Panc1 (cell line): ENCODE data around the gene MAGEH1. TPM values are rescaled to one million over a fixed set of nuclear protein-coding genes. Genes with fewer than 3 reads are reported as not detected.

Experiments
- ATAC-seq: fragments of 200-7000 bp; cut with Tn5 transposase; 2 replicates; pipeline ENCODE4 v1.9.1; 2020; ENCODE audit warnings: mild to moderate bottlenecking, moderate library complexity
- BruUV-seq: library from RNA; stranded (reverse); fragments of 400-500 nt; replicated peaks from 2 replicates; lab custom pipeline; 2021; lab: Mats Ljungman, UMichigan
- CTCF ChIA-PET: fragments of 300-600 bp; sonication (Branson Sonifier 250); formaldehyde crosslinking; loops from one replicate; lab custom pipeline; 2022; ENCODE audit warnings: antibody characterized with exemption; lab: Charles Lee
- POLR2A ChIA-PET: fragments of 300-600 bp; sonication (Branson Sonifier 250); formaldehyde crosslinking; loops from one replicate; lab custom pipeline; 2022; ENCODE audit warnings: antibody characterized with exemption; lab: Charles Lee
- DNase-seq: peaks from one replicate; pipeline ENCODE4 v3.0.0-alpha.2; 2010; ENCODE audit warnings: low read depth, low spot score
- H3K27ac ChIP-seq: 2 replicates; pipeline ENCODE4 v1.5.1; 2011; ENCODE audit warnings: mild to moderate bottlenecking, low read length, inconsistent platforms
- H3K27me3 ChIP-seq: fragments of 200-500 bp; sonication (Bioruptor generic); 2 replicates; pipeline ENCODE4 v1.6.0; 2014; ENCODE audit warnings: low read length, inconsistent platforms; ENCODE audit not compliant: control insufficient read depth, insufficient read depth
- H3K36me3 ChIP-seq: fragments of 200-500 bp; sonication (Bioruptor generic); 2 replicates; pipeline ENCODE4 v1.5.1; 2014; ENCODE audit warnings: inconsistent platforms, mild to moderate bottlenecking, low read length, moderate library complexity; ENCODE audit not compliant: control insufficient read depth, insufficient read depth
- H3K4me1 ChIP-seq: 2 replicates; pipeline ENCODE4 v1.5.1; 2011; ENCODE audit warnings: inconsistent platforms, mild to moderate bottlenecking, low read length, moderate library complexity; ENCODE audit not compliant: control insufficient read depth, insufficient read depth
- H3K4me3 ChIP-seq, 2 experiments: 2 replicates each; pipeline ENCODE4 v1.5.1; 2011 to 2012; ENCODE audit warnings: low read depth in 2 of 2, low read length in 2 of 2, mild to moderate bottlenecking in 2 of 2, inconsistent platforms in 1 of 2, moderate library complexity in 1 of 2
- H3K9me3 ChIP-seq: fragments of 200-500 bp; sonication (Bioruptor generic); 2 replicates; pipeline ENCODE4 v1.5.1; 2014; ENCODE audit warnings: low read depth, mild to moderate bottlenecking, inconsistent platforms, low read length, moderate library complexity; ENCODE audit not compliant: control insufficient read depth, insufficient read depth
- POLR2AphosphoS5 ChIP-seq: IDR thresholded peaks from 2 replicates; pipeline ENCODE4 v1.6.1; 2012; ENCODE audit warnings: mild to moderate bottlenecking, low read depth, low read length, moderate library complexity
- SIN3A ChIP-seq: IDR thresholded peaks from 2 replicates; pipeline ENCODE4 v1.6.1; 2012; ENCODE audit warnings: low read depth, mild to moderate bottlenecking, low read length, moderate library complexity, borderline replicate concordance; ENCODE audit not compliant: insufficient read depth
- TCF7L2 ChIP-seq: IDR thresholded peaks from 2 replicates; pipeline ENCODE4 v1.6.1; 2011; ENCODE audit warnings: mild to moderate bottlenecking, low read depth, low read length, inconsistent platforms
- in situ Hi-C: cut with HindIII; loops from 2 replicates; pipeline ENCODE4 v1.10.0; 2016; ENCODE audit warnings: low sequenced_read_pairs, low pct_unique_long_range_greater_than_20kb
- intact Hi-C: fragments of 100-400 bp; cut with micrococcal nuclease; formaldehyde crosslinking; loops from one replicate; pipeline ENCODE4 v1.10.0; 2022; ENCODE audit not compliant: unreplicated experiment
- total RNA-seq: library from RNA; stranded (reverse); gene quantifications from one replicate; pipeline ENCODE4 v1.2.1, GENCODE V29; 2021; ENCODE audit not compliant: unreplicated experiment
- TF ChIP-seq, protein P1 (sequence below), 2 experiments: IDR thresholded peaks; 2 replicates each; pipeline ENCODE4 v1.6.1; 2011 to 2012; ENCODE audit warnings: low read depth in 2 of 2, control low read depth in 1 of 2, low read length in 1 of 2, mild to moderate bottlenecking in 1 of 2, moderate library complexity in 1 of 2; ENCODE audit not compliant: insufficient read depth in 1 of 2
- TF ChIP-seq, protein P2 (sequence below): fragments of 450-650 bp; IDR thresholded peaks from 2 replicates; pipeline ENCODE4 v1.5.1; 2017; ENCODE audit warnings: mild to moderate bottlenecking

The MAGEH1 gene
- total RNA-seq, 1 experiment from 2014 or later, result 5.7 TPM

DNA sequence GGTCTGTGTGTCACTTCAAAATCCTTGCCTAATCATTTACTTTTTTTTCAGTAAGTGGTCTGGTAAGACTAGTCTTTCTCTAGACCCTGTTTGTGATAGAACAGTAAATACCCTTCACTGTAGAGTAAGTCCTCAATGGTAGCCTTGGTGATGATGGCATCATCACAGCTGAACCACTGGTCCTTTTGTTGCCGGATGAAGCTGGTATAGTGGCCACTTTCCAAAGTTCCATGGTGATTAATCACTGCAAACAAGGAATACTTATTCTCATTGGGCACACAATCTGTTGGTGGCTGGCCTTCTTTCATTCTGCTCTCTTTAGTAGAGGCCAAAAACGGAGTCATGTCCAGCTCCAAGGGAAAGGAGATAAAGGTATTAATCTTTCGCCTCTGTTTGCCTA, 34.8 kb downstream of the MAGEH1 start:
- DNase-seq (no peak), ATAC-seq (no peak)
- H3K27me3 ChIP-seq, result no peaks in the 10 kb centered on the region
- no TSS peak for BruUV-seq
- no peak overlapping the region for H3K27ac ChIP-seq
- H3K9me3 ChIP-seq, result no peaks in the 10 kb centered on the region
- intact Hi-C loops (no loop called here), in situ Hi-C loops (no loop called here)
- no peaks in the 10 kb centered on the region for H3K36me3 ChIP-seq
- no peak overlapping the region for H3K4me3 ChIP-seq
- H3K4me1 ChIP-seq, result no peaks in the 10 kb centered on the region
- POLR2A ChIA-PET, result no interaction called here
- CTCF ChIA-PET, result no interaction called here
- TF ChIP-seq TCF7L2, result no peak
- TF ChIP-seq, protein P1, sequence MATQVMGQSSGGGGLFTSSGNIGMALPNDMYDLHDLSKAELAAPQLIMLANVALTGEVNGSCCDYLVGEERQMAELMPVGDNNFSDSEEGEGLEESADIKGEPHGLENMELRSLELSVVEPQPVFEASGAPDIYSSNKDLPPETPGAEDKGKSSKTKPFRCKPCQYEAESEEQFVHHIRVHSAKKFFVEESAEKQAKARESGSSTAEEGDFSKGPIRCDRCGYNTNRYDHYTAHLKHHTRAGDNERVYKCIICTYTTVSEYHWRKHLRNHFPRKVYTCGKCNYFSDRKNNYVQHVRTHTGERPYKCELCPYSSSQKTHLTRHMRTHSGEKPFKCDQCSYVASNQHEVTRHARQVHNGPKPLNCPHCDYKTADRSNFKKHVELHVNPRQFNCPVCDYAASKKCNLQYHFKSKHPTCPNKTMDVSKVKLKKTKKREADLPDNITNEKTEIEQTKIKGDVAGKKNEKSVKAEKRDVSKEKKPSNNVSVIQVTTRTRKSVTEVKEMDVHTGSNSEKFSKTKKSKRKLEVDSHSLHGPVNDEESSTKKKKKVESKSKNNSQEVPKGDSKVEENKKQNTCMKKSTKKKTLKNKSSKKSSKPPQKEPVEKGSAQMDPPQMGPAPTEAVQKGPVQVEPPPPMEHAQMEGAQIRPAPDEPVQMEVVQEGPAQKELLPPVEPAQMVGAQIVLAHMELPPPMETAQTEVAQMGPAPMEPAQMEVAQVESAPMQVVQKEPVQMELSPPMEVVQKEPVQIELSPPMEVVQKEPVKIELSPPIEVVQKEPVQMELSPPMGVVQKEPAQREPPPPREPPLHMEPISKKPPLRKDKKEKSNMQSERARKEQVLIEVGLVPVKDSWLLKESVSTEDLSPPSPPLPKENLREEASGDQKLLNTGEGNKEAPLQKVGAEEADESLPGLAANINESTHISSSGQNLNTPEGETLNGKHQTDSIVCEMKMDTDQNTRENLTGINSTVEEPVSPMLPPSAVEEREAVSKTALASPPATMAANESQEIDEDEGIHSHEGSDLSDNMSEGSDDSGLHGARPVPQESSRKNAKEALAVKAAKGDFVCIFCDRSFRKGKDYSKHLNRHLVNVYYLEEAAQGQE (IDR thresholded peaks at IDR 0.05; ENCODE audit: insufficient read depth in 1 of 2, low read depth in 2 of 2, low read length in 1 of 2), result no peak
- no peak for TF ChIP-seq SIN3A
- TF ChIP-seq, protein P2, sequence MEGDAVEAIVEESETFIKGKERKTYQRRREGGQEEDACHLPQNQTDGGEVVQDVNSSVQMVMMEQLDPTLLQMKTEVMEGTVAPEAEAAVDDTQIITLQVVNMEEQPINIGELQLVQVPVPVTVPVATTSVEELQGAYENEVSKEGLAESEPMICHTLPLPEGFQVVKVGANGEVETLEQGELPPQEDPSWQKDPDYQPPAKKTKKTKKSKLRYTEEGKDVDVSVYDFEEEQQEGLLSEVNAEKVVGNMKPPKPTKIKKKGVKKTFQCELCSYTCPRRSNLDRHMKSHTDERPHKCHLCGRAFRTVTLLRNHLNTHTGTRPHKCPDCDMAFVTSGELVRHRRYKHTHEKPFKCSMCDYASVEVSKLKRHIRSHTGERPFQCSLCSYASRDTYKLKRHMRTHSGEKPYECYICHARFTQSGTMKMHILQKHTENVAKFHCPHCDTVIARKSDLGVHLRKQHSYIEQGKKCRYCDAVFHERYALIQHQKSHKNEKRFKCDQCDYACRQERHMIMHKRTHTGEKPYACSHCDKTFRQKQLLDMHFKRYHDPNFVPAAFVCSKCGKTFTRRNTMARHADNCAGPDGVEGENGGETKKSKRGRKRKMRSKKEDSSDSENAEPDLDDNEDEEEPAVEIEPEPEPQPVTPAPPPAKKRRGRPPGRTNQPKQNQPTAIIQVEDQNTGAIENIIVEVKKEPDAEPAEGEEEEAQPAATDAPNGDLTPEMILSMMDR, result no peak
- TF ChIP-seq POLR2AphosphoS5, result no peak

DNA sequence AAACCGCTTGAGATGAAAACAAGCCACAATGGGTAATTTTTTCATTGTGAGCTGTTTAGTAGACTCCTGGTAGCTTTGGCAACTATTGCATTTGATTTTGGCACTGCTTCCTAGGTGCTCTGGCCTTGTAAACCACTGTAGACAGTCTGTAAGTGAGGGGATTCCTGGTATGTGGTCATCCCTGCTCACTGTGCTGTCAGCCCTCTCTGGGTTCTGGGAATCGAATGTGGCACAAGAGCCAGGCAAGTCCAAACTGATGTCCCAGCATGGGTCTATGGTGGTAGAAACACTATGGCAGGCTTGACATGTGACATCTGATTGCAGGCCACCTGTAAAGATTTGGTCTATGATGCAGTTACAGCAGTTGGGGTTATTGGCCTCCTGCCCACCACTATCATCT, 35.2 kb downstream of the MAGEH1 start:
- Histone ChIP-seq H3K27me3 (no peaks in the 10 kb centered on the region), H3K4me3 (no peak overlapping the region), H3K27ac (no peak overlapping the region), H3K4me1 (no peaks in the 10 kb centered on the region), H3K9me3 (no peaks in the 10 kb centered on the region), H3K36me3 (no peaks in the 10 kb centered on the region)
- TF ChIP-seq, protein P2, result no peak
- TF ChIP-seq POLR2AphosphoS5 (no peak), TCF7L2 (no peak), SIN3A (no peak)
- TF ChIP-seq, protein P1 (IDR thresholded peaks at IDR 0.05; ENCODE audit: insufficient read depth in 1 of 2, low read depth in 2 of 2, low read length in 1 of 2), result no peak
- ChIA-PET CTCF (no interaction called here), POLR2A (no interaction called here)
- in situ Hi-C loops, result no loop called here
- intact Hi-C loops, result no loop called here
- no peak for ATAC-seq
- BruUV-seq, result no TSS peak
- no peak for DNase-seq
